OCI-M1 (cell line): ENCODE measurements around the gene EFNB2.

Experiments
- DNase-seq: peaks from one replicate; lab custom pipeline; 2025; lab: John Stamatoyannopoulos, UW

EFNB2 gene, protein sequence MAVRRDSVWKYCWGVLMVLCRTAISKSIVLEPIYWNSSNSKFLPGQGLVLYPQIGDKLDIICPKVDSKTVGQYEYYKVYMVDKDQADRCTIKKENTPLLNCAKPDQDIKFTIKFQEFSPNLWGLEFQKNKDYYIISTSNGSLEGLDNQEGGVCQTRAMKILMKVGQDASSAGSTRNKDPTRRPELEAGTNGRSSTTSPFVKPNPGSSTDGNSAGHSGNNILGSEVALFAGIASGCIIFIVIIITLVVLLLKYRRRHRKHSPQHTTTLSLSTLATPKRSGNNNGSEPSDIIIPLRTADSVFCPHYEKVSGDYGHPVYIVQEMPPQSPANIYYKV

DNA sequence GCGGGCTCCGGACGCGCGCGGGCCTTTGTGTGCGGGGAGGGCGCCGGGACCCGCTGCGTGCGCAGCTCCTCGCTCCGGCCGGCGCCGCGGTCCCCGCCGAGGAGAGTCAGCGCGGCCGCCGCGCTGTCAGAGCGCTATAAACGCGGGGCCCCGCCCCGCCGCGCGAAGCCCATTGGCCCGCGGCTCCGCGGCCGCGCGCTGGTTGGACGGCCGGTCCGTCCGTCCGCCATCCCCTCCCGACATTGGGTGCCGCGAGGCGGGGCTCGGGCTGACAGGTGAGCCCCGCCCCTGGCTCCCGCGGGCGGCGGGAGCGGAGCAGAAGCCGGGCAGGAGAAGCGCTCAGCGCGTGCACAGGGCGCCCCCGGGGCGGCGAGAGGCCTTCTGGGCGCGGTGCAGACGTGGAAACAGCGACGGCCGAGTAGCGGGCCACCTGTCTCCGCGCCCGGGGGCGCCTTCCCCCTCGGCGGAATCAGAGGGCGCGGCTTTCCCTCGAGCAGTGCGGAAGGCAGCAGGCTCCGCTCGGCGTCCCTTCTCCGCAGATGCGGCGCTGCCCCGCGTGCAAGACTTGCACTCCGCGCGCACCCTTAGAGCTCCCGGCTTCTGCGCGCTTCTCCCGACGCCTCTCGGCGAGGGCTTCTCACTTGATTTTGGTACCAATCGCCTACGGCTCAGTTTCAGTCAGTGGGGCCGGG, at the start of gene EFNB2:
TSS of gene EFNB2 (minus strand) at position 111 of the 692 bp plus-strand sequence. CDS start 698 bp downstream, outside the sequence.
- peak; percentile 64 for DNase-seq

DNA sequence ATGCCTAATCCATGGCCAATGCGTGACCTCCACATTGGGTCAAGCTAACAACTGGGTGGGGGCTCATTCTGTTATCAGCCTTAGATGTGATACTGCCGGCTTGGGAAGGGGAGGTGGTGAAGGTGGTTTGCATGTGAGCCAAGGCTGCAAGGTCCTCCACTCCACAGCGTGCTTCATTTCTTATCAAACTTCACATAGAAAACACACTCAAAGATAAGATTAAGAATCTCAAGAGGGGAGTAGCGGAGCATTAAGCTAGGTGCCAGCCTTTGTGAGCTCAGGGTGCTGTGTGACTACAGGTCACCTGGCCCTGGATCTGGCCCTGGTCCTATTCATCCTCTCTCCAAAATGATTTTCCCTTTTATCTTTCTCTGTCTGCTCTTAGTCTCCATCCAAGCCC, 45.8 kb upstream of the EFNB2 start:
- peak; percentile 7 for DNase-seq

DNA sequence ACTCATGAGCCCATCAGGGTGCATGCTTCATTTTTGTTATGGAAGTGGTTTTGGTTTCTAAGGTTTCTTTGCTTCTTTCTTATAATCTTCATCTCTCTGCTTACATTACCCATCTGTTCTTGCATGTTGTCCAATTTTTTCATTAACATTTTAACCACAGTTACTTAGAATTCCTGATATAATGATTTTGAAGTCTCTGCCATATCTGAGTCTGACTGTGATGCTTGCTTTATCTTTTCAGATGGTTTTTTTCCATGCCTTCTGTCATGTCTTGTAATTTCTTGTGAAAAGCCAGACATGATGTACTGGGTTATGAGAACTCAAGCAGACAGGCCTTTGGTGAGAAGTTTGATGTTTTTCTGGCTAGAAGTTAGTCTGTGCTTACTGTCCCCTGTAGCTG, 40.4 kb upstream of the EFNB2 start:
- no peak for DNase-seq

DNA sequence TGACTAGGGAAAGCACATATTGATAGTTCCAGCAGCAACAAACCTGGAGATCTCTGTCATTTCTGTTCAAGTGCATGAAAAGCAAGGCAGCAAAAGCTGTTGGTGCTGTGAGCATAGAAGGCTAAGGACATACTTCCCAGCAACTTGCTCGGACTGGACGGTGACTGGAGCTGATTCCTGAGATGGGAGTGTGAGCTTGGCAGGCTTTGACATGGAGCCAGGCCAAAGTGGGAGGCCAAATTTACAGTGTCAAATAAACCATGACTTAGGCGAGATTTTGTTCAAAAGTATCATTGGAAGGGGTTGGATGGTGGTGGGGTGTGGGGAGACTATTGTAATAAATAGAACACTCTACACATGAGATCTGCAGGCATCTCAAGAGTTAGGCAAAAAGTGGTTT, 38.4 kb upstream of the EFNB2 start:
- DNase-seq: no peak

DNA sequence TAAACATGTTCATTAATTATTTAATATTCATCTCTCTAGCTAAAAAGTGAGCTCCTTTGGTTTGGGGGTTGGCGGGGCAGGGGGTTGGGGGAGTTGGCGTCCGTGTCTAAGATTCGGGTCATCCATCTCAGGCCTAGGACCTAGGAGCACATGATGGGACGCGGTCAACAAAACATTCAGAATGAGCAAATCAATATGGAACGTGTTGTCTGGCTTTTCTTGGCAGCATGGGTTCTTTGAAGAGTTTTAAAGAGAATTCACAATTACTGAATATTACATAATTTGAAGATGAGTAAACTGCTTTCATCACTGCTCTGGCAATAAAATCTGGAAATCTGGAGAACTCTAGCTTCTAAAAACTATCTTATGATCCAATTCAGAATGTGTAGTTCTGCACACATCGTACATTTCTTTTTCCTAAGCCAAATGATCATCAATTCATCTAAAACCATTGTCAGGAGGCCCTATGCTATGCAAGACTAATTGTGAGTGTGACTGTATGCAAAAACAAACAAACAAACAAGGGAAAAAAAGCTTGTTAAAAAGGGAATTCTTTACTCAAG, 37.9 kb upstream of the EFNB2 start:
- DNase-seq: no peak

DNA sequence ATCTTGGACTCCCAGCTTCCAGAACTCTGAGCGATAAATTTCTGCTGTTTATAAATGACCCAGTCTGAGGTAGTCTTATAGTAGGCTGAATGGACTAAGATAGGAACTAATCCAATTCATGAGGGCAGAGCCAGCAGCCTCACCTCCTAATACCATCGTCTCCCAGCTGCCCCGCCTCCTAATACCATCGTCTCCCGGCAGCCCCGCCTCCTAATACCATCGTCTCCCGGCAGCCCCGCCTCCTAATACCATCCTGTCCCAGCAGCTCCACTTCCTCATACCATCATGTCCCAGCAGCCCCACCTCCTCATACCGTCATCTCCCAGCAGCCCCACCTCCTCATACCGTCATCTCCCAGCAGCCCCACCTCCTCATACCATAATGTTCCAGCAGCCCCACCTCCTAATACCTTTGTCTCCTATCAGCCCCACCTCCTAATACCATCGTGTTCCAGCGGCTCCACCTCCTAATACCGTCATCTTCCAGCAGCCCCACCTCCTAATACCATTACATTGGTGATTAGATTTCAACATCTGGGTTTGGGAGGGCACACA, 34.9 kb upstream of the EFNB2 start:
- no peak for DNase-seq

DNA sequence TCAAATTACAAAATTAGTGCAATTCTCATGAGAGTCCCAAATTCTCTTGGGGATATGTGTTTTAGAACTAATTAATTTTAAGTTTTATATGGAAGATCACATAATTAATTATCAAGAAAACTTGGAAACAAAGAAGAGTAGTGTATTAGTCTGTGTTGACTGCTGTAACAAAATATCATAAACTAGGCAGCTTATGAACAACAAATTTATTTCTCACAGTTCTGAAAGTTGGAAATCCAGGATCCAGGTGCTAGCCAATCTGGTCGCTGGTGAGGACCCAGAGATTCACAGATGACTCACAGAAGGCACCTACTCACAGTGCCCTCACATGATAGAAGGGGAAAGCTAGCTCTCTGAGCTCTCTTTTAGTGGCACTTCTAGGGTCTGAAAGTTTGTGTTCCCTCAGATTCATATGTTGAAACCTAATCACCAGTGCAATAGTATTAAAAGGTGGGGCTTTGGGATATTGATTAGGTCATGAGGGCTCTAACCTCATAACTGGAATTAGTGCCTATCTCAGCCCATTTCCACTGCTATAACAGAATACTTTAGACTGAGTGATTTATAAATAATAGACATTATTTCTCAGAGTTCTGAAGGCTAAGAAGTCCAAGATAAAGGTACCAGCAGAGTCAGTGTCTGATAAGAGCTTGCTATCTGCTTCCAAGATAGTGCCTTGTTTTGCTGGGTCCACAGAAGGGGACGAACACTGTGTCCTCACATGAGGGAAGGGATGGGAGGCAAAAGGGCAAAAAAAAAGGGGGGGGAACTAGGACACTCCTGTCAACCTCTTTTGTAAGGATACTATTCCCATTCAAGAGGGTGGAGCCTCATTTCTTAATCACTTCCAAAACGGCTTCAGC, 34.0 kb upstream of the EFNB2 start:
- DNase-seq: no peak

DNA sequence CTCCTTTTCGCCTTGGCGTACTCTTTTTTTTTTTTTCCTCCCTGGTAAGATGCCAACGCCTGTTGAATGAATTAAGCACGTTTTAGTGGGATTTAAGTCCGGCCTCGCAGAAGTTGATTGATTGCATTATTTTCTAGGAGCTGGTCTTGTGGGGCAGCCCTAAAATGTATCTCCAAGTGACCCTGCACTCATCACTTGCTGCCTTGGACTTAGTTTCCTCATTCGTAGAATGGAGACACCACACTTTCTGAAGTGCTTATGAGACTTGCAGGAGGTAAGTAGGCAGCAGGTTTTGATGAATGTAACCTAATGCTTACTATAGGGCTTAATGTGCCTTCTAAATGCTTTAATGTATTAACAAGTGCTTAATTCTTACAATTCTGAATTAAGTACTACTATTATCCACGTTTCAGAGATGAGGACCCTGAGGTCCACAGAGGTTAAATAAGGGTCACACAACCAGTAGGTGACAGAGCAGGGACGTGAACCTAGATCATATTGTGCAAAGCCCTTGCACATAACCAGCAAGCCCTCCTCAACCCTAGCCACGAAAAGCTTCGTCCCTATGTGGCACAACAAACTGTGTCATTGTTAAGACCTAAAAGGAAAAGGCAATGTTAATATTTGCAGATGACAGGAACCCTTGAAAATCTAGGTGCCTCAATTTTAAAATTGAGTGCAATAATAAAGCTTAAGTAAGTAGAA, 33.0 kb upstream of the EFNB2 start:
- DNase-seq: no peak

DNA sequence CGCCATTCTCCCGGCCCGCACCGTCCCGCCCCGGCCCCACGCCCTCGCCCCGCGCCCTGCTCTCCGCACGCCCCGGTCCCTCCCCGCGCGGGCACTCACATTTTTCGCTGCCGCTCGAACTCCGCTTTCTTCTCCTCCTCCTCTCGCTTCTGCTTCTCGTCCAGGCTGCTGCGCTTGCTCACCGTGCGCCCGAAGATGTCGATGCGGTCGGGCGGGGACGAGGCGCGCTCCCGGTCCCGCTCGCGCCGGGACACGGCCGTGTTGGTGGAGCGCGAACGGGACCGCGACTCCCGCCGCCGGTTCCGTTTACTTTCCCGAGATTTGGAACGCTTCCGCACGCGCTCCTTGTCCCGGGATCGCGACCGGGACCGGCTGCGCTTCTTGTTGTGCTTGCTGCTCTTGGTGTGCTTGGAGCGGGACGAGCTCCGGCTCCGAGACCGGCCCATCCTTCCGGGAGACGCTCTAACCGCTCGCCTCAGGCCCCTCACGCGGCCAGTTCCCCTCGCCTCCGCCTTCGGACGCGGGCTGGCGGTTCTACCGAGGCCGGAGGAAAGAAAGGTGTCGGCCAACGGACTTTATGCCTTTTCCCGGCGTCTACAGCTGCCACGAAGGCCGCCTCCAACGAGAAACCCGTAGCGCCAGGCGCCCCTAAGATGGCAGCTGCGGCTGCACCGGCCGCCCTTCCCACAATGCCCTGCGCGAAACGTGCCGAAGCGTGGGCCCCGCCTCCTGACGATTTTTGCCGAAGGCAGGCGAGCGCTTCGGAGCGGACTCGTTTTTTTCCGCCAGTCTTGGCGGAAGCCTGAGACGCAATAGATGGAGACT, 32.2 kb upstream of the EFNB2 start, which contains the start of gene ARGLU1:
TSS of gene ARGLU1 (minus strand) at position 664 of the 825 bp plus-strand sequence. CDS start at position 446, 218 bp downstream.
- DNase-seq: peak; percentile 95

DNA sequence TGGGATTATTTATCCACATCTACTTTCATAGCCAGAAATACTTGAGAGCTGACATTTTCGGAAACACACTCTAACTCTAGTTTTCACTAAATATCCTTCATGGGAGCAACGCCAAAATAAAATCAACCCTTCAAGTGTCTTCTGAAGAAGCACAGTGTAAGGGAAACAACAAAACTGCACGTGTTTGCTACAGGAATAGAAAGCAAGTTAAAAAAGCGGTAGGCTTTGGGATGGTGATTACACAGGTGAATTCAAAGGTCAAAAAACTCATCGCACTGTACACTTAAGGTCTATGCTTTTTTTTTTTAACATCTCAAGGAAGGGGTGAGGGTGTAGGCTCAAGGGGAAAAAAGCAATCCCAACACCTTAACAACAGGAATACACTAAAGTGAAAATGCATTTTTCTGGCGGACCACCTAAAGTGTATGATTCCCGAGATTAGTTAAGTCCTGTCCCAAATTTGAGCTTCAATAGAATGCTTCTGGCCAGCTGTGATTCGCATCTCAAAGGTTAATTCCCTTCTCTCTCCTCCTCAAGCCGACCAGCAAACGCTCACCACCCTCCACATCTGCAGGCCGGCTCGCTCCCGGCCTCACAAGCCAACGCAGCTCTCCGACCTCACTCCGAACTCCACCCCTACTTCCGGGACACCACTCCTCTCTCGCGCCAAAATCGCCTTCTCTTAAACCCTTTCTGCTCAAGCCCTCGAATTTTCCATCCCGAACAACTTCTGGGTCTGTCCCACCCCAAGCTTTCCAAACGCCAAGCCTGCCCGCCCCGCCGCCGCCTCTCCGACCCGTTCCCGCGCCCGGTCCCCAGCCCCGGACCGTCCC, 31.4 kb upstream of the EFNB2 start:
- DNase-seq: peak; percentile 64

DNA sequence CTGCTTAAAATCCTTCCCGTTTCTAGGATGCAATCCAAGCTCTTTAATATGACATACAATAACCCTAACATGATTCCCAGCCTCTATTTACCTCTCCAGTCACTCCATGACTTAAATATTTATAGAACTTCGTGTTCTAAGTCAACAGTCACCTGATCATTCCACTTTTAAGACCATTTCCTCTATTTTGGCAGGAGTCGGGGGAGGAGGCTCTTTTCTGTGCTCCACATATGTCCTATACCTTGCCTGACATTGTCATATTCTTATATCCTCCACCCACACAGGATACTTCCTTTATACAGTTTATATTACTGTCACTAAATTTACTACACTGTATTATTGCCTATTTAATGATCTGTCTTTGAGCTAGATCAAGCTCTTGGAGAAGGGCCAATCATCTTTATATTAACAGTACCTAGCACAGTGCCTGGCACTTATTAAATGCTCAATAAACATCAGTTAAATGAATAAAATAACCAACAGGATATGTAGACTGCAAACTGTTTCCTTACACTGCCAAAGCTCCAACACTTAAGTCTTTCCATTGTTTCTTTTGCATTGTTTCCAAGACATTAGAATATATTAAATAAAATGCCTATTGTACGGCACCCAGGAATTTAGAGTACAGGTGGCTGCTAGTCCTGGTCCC, 29.8 kb upstream of the EFNB2 start:
- peak; percentile 44 for DNase-seq

DNA sequence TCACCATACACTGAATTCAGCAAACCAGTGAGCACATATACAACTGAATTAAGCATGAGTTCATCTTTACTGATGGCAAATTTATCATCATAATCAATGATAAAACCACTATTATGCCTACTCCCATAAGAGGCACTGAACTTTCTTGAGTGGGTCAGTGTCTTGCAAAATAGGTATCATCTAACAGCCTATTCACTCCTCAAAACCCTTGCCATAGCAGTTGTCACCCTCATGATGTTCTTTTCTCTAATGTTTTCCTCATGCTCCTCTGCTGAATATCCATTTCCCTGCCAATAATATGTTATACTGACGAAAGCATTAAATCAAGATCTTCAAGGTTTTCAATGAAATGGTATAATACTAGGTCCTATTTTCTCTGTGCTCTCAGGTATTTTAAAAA, 26.8 kb upstream of the EFNB2 start:
- no peak for DNase-seq

DNA sequence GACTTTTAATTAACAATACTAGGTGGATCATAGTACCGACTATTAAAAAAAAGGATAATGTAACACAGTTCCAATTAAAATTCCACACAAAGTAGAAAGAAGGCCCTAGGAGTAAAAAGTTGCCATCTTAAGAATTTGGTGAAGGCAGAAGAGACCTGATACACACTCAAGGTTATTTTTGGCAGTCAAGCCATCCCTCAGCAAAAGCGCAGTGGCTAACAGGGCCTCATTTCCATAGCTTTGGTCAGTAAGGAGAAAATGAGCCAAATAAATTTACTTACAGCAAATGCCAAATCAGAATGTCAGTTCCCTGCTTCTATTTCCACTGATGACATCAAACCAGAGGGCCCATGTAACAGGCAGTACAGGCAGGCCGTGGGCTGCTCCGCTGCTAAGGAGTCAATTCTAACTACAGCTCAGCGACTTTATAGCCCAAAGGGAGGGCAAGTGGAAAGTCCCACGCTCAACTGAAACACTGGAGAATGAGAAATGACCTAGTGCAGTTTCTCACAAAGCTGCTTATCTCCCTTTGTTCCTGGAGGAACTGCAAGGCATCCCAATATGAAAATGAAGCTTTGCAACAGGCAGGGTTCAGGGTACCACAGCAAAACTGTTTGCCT, 26.2 kb upstream of the EFNB2 start:
- peak; percentile 12 for DNase-seq

DNA sequence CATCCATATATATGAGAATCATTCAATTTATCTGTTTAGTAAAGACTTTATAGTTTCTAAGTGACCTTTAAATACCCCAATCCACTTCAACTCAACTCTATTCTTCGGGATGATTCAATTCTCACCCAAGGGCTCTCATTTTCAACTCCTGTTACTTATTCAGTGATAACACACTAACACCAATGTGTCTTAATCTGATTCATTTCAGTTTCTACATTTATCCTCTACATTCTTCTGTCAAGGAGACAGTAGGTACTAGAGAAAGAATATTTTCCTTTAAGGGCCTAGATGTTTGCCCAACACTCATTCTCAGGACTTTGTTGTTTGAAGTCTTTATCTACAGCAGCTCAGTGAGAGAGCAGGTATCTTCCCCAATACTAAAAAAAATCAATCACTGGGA, 25.4 kb upstream of the EFNB2 start:
- DNase-seq: no peak

DNA sequence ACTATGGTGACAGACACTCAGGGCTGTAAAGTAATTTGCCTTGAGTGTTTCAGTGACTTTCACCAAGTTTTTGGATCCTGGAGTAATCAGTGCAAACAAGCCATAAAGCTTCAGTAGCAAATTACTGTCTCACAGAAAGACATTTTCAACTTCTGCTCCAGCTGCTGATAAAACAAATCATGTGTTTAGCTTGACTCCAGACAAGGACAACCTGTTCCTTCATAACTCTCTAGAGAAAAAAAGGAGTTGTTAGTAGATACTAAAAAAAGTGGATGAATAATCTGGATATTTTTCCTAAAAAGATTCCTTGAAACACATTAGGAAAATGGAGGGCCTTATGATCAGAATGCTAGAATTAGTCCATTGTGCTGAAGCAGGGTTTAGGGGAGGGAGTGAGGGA, 23.1 kb upstream of the EFNB2 start:
- DNase-seq: no peak

DNA sequence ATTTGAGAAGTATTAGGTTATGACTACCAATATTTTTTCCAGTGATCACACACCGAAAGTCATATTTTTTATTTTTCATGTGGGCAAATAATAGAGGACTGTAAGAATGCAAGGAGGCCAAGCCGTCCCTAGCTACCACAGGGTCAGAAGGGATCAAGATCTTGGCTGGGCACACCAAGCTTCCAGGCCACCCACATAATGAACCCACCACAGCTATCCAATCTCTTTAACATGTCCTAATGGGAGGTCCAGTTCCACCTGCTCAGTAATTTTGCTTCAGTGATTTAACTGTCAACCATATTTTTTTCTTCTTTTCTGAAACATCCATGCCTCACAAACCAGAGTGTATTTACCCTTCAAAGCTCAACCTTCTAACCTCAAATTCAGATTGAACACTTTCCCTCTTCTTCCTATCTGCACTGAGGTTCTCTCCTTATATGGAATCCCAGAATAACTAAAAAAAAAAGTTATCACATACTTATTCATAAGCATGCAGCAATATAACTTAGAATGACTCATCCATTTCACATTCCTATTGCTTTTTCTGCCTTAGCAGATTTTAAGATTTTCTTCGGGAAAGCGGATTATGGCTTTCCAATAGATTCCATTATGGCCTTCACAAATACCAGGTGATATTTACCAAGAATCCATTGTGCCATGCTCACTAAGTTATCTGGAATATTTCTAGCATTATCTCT, 20.3 kb upstream of the EFNB2 start:
- DNase-seq: no peak

DNA sequence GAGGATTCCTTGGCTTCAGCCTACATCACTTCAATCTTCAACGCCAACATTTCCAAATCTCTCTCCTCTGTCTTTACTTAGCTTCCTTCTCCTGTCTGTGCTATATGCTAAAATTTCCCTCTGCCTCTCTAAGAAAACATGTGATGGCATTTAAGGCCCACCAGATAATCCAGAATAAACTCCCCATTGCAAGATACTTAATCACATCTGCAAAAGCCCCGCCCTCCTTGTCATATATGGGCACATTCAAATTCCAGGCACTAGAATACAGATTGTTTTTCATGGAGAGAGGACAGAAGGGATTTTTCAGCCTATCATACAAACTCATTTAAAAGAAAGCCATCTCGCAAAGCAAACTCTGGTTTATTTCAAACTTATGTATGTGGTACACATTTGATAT, 16.3 kb upstream of the EFNB2 start:
- DNase-seq: no peak

DNA sequence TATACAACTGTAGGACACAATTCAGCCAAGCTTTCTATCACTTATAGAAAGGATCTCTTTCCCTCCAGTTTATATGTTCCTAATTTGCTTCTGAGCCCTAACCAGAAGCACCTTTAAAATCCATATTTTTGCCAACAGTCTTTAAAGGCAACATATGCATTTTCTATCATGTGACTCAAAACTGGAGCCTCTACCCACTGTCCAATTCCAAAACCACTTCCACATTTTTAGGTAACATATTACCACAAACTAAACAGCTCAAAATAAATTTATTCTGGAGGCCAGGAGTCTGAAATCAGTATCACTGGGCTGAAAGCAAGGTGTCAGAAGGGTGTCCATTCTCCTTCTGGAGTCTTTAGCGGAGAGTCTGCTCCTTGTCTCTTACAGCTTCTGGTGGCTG, 15.9 kb upstream of the EFNB2 start:
- peak; percentile 19 for DNase-seq
